Prostate gland (tissue), 2 donors: ENCODE data around the gene CCNDBP1.

Experiments
- CTCF ChIP-seq, 4 experiments: fragments of 200-600 bp in 2 of 4; fragments of 450-650 bp in 2 of 4; sonication (generic) in 2 of 4; IDR thresholded peaks; 1 replicate in 3 of 4; 2 replicates in 1 of 4; pipeline ENCODE4 v1.5.1; 2016 to 2019; ENCODE audit warnings: antibody characterized with exemption in 4 of 4, mild to moderate bottlenecking in 2 of 4, moderate library complexity in 2 of 4
- POLR2A ChIP-seq: fragments of 450-650 bp; IDR thresholded peaks from one replicate; pipeline ENCODE4 v1.6.1; 2016; ENCODE audit warnings: antibody characterized with exemption, mild to moderate bottlenecking

GRCh38 chr15:43150191-43150929 is 34.8 kb upstream of the CCNDBP1 start:
- TF ChIP-seq CTCF (IDR thresholded peaks at IDR 0.05) (no peak), POLR2A (no peak)
